ENCODE results near the gene PHOSPHO2.

DNA sequence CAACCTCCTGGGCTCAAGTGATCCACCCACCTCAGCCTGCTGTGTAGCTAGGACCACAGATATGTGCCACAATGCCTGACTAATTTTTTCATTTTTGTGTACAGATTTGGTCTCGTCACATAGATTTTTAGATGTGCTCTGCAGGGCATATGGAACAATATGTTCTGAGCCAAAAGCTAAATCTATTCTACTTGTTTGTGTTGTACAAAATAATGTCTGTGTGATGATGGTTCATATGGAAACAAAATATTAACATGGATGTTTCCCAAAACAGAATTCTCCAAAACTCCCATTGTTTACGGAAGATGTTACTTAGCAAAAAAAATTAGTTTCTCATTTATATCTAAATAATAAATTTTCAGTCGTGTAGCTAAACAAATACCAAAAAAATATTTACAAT is 26.7 kb downstream of the PHOSPHO2 start:
- no peak for TF ChIP-seq EZH2 (IDR thresholded peaks at IDR 0.05; ENCODE audit: borderline replicate concordance, low read depth, low read length, poor library complexity, severe bottlenecking)
- TF ChIP-seq, protein P1, sequence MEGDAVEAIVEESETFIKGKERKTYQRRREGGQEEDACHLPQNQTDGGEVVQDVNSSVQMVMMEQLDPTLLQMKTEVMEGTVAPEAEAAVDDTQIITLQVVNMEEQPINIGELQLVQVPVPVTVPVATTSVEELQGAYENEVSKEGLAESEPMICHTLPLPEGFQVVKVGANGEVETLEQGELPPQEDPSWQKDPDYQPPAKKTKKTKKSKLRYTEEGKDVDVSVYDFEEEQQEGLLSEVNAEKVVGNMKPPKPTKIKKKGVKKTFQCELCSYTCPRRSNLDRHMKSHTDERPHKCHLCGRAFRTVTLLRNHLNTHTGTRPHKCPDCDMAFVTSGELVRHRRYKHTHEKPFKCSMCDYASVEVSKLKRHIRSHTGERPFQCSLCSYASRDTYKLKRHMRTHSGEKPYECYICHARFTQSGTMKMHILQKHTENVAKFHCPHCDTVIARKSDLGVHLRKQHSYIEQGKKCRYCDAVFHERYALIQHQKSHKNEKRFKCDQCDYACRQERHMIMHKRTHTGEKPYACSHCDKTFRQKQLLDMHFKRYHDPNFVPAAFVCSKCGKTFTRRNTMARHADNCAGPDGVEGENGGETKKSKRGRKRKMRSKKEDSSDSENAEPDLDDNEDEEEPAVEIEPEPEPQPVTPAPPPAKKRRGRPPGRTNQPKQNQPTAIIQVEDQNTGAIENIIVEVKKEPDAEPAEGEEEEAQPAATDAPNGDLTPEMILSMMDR (conservative IDR thresholded peaks at IDR 0.05; ENCODE audit: low read depth, low read length): no peak
